ENCODE results near the gene CYSRT1. TPM values are rescaled to one million over a fixed set of nuclear protein-coding genes. Genes with fewer than 3 reads are reported as not detected.

Gene CYSRT1
- total RNA-seq, 1 donor = 0.27 TPM

GRCh38 chr9:137222190-137223077 is 2.5 kb upstream of the CYSRT1 start, which contains the start of gene RNF208:
TSS of gene RNF208 (minus strand) at chr9:137222240. CDS start at chr9:137221212, 1,028 bp downstream.
- no peak for DNase-seq (ENCODE audit: low read depth in 2 of 3, low spot score in 2 of 3)

- DNase-seq (ENCODE audit: low read depth in 2 of 3, low spot score in 2 of 3) = peak; percentile 92 to 99 (median 99)
Observed at GRCh38 chr9:137223078-137223970, 1.6 kb upstream of the CYSRT1 start.

- no peak for DNase-seq (ENCODE audit: low read depth in 2 of 3, low spot score in 2 of 3)
Observed at GRCh38 chr9:137225699-137226331, 841 bp downstream of the CYSRT1 start.

- no peak for DNase-seq (ENCODE audit: low read depth in 2 of 3, low spot score in 2 of 3)
Observed at GRCh38 chr9:137226338-137227053, 1.5 kb downstream of the CYSRT1 start.

GRCh38 chr9:137227054-137227852 is 2.3 kb downstream of the CYSRT1 start, which contains the start of gene RNF224:
TSS of gene RNF224 (plus strand) at chr9:137227502. CDS start at chr9:137228336, 834 bp downstream.
- peak; percentile 69 to 89 (median 75) for DNase-seq (ENCODE audit: low read depth in 2 of 3, low spot score in 2 of 3)

- DNase-seq (ENCODE audit: low read depth in 2 of 3, low spot score in 2 of 3) = no peak
Observed at GRCh38 chr9:137227853-137228505, 3.0 kb downstream of the CYSRT1 start.

GRCh38 chr9:137228506-137228967 is 3.6 kb downstream of the CYSRT1 start:
- no peak for DNase-seq (ENCODE audit: low read depth in 2 of 3, low spot score in 2 of 3)

GRCh38 chr9:137228968-137229896 is 4.3 kb downstream of the CYSRT1 start:
- DNase-seq (ENCODE audit: low read depth in 2 of 3, low spot score in 2 of 3) = no peak

GRCh38 chr9:137229903-137230704 is 5.1 kb downstream of the CYSRT1 start:
- DNase-seq (ENCODE audit: low read depth in 2 of 3, low spot score in 2 of 3) = no peak

GRCh38 chr9:137230705-137231371 is 5.9 kb downstream of the CYSRT1 start, which contains the start of gene SLC34A3:
TSS of gene SLC34A3 (plus strand) at chr9:137230901. CDS start at chr9:137231703, 802 bp downstream.
- DNase-seq (ENCODE audit: low read depth in 2 of 3, low spot score in 2 of 3) = no peak

GRCh38 chr9:137231372-137232039 is 6.5 kb downstream of the CYSRT1 start:
- no peak for DNase-seq (ENCODE audit: low read depth in 2 of 3, low spot score in 2 of 3)

GRCh38 chr9:137232101-137232500 is 7.1 kb downstream of the CYSRT1 start:
- DNase-seq (ENCODE audit: low read depth in 2 of 3, low spot score in 2 of 3) = no peak

GRCh38 chr9:137232510-137232909 is 7.5 kb downstream of the CYSRT1 start:
- no peak for DNase-seq (ENCODE audit: low read depth in 2 of 3, low spot score in 2 of 3)

- DNase-seq (ENCODE audit: low read depth in 2 of 3, low spot score in 2 of 3) = no peak
Observed at GRCh38 chr9:137233143-137233980, 8.4 kb downstream of the CYSRT1 start.
